HG02885 (cell line): ENCODE data around the gene HCK.
A peak's percentile ranks its signal among the peaks of the same experiment; 100 is the strongest.
"Not testable (repeated sequence)": the region's sequence is repeated elsewhere in the genome, so short reads cannot be mapped to it uniquely, and the experiment has no call there.

Source experiments
- ATAC-seq: cut with Tn5 transposase; IDR thresholded peaks from one replicate; pipeline ENCODE4 v1.9.1; 2021; ENCODE audit warnings: mild to moderate bottlenecking; ENCODE audit not compliant: unreplicated experiment, poor library complexity

HCK gene

GRCh38 chr20:32028647-32029372, 23.2 kb upstream of the HCK start:
- ATAC-seq = no peak

- ATAC-seq = no peak
Measured at GRCh38 chr20:32029561-32029960, 22.5 kb upstream of the HCK start.

GRCh38 chr20:32031007-32031958, 20.8 kb upstream of the HCK start:
- peak; percentile 60 for ATAC-seq

GRCh38 chr20:32033316-32033715, 18.7 kb upstream of the HCK start:
- ATAC-seq = no peak

- ATAC-seq = not testable (repeated sequence)
Measured at GRCh38 chr20:32033721-32034120, 18.3 kb upstream of the HCK start.

- ATAC-seq = no peak
Measured at GRCh38 chr20:32034581-32035425, 17.2 kb upstream of the HCK start.

- ATAC-seq = no peak
Measured at GRCh38 chr20:32035426-32035779, 16.6 kb upstream of the HCK start.

GRCh38 chr20:32036252-32036651, 15.8 kb upstream of the HCK start:
- ATAC-seq = no peak

- ATAC-seq = no peak
Measured at GRCh38 chr20:32036716-32037485, 15.1 kb upstream of the HCK start.

GRCh38 chr20:32037929-32038328, 14.1 kb upstream of the HCK start:
- ATAC-seq = no peak

GRCh38 chr20:32040142-32040953, 11.7 kb upstream of the HCK start:
- no peak for ATAC-seq

GRCh38 chr20:32045999-32046398, 6.0 kb upstream of the HCK start:
- no peak for ATAC-seq

GRCh38 chr20:32050324-32050841, 1.7 kb upstream of the HCK start:
- ATAC-seq = no peak

- ATAC-seq = no peak
Measured at GRCh38 chr20:32050851-32051556, 1.0 kb upstream of the HCK start.

- no peak for ATAC-seq
Measured at GRCh38 chr20:32051720-32052089, 337 bp upstream of the HCK start.

- no peak for ATAC-seq
Measured at GRCh38 chr20:32052778-32053362, 828 bp downstream of the HCK start.

GRCh38 chr20:32053648-32054047, 1.6 kb downstream of the HCK start:
- no peak for ATAC-seq
